ENCODE results near the gene FITM1. TPM values are rescaled to one million over a fixed set of nuclear protein-coding genes. Genes with fewer than 3 reads are reported as not detected.

The FITM1 gene
- total RNA-seq, 1 donor from 2014 or later, result 140 TPM

DNA sequence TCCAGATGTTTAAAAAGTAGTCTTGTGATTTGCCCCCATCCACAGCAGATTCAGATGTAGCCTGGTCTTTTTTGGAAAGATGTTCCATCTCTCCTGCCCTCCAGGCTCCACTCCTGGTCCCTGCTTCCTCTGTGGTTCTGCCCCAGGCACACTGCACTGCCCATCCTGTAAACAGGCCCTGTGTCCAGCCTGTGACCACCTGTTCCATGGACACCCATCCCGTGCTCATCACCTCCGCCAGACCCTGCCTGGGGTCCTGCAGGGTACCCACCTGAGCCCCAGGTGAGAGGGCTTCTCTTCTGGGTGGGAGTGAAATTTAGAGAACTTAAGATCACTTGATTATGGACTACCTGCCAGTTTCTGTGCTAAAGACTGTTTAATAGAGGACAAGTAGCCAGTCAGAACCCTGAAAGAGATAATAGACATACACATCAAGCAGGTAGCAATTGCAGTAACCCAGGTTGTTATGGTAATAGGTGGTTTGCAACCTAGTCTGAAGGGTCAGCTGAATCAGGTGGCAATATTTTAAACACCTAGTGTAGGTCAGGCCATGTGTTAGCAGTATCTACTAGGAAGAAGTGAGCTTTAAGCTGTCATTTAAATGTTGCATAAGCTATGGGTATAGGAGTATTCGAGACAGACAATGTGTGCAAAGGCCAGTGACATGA is 19.0 kb downstream of the FITM1 start:
- intact Hi-C loops (cut with micrococcal nuclease), result no loop called here
- no peak for DNase-seq
- no peak for ATAC-seq

DNA sequence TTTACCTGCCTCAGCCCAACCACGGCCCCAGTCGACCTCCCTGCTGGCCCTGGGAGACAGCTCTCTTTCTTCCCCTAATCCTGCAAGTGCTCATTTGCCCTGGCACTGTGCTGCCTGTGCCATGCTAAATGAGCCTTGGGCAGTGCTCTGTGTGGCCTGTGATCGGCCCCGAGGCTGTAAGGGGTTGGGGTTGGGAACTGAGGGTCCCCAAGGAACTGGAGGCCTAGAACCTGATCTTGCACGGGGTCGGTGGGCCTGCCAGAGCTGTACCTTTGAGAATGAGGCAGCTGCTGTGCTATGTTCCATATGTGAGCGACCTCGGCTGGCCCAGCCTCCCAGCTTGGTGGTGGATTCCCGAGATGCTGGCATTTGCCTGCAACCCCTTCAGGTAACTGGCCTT is 19.6 kb downstream of the FITM1 start:
- DNase-seq (no peak), ATAC-seq (no peak)
- intact Hi-C loops (cut with micrococcal nuclease), result no loop called here

DNA sequence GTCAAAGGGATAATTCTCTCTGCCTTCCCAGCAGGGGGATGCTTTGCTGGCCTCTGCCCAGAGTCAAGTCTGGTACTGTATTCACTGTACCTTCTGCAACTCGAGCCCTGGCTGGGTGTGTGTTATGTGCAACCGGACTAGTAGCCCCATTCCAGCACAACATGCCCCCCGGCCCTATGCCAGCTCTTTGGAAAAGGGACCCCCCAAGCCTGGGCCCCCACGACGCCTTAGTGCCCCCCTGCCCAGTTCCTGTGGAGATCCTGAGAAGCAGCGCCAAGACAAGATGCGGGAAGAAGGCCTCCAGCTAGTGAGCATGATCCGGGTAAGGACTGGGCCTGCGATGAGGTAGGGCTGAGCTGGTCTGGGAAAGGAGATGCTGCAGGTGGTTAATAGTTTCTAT is 20.1 kb downstream of the FITM1 start:
- DNase-seq, result no peak
- intact Hi-C loops (cut with micrococcal nuclease), result no loop called here
- ATAC-seq, result no peak

DNA sequence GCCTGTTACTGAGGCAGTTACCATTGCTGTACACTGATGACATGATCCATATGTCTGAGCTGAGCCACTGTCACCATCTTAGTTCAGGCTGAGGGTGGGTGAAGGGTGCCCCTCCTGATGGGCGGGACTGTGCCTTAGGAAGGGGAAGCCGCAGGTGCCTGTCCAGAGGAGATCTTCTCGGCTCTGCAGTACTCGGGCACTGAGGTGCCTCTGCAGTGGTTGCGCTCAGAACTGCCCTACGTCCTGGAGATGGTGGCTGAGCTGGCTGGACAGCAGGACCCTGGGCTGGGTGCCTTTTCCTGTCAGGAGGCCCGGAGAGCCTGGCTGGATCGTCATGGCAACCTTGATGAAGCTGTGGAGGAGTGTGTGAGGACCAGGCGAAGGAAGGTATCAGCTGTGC is 20.5 kb downstream of the FITM1 start:
- intact Hi-C loops (cut with micrococcal nuclease), result no loop called here
- no peak for ATAC-seq
- DNase-seq, result no peak

DNA sequence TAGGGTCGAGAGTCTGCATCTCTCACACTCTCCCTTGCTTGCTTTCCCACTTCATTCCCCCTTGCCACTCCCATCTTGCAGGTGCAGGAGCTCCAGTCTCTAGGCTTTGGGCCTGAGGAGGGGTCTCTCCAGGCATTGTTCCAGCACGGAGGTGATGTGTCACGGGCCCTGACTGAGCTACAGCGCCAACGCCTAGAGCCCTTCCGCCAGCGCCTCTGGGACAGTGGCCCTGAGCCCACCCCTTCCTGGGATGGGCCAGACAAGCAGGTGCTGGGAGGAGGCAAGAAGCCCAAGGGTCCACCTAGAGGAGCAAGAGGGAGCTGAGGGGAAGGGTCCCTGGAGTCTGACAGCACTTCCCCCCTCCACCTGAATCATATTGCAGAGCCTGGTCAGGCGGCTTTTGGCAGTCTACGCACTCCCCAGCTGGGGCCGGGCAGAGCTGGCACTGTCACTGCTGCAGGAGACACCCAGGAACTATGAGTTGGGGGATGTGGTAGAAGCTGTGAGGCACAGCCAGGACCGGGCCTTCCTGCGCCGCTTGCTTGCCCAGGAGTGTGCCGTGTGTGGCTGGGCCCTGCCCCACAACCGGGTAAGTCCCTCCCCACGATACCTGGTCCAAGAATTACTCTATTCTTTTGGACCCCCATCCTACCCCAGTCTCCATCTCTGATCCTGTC is 21.1 kb downstream of the FITM1 start:
- DNase-seq (no peak), ATAC-seq (no peak)
- intact Hi-C loops (cut with micrococcal nuclease), result no loop called here

DNA sequence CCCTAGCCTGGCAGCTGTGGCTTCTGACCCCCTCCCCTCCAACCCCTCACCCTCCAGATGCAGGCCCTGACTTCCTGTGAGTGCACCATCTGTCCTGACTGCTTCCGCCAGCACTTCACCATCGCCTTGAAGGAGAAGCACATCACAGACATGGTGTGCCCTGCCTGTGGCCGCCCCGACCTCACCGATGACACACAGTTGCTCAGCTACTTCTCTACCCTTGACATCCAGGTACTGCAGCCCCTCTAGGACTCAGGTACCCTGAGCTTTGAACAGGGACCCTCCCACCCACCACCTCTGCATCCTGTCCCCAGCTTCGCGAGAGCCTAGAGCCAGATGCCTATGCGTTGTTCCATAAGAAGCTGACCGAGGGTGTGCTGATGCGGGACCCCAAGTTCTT is 24.6 kb downstream of the FITM1 start:
- ATAC-seq, result no peak
- no peak for DNase-seq

DNA sequence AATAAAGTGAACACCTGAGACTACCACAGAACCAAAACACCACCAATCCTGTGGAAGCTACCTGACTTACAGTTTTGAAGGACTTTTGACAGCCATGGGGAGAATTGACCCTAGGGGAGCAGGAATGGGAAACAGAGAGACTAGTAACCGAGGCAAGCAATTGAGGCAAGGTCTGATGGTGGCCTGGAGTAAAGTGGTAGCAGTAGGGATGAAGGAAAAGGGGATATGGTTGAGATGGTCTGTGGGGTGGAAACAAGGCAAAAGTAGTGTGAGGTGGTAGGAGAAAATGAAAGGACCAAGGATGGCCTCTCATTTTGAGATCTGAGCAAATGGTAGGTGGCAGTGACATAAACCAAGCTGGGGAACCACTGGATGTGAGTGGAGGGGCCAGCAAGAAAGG is 26.4 kb downstream of the FITM1 start:
- ATAC-seq (no peak), DNase-seq (no peak)
- intact Hi-C loops (cut with micrococcal nuclease), result no loop called here

More for the DNA sequence above, 24.6 kb downstream of the FITM1 start:
- intact Hi-C loops (cut with micrococcal nuclease), result no loop called here

DNA sequence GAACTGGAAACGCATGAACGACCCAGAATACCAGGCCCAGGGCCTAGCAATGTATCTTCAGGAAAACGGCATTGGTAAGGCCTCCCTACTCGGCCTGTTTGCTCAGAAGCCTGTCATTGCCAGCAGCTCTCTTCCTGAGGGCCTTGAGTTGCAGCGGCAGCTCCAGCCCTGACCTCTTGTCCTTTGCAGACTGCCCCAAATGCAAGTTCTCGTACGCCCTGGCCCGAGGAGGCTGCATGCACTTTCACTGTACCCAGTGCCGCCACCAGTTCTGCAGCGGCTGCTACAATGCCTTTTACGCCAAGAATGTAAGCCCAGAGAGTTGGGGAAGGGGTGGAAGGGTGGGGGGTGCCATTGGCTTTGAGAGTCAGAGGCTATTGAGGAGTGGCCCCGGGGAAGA is 26.9 kb downstream of the FITM1 start:
- ATAC-seq (no peak), DNase-seq (no peak)
- intact Hi-C loops (cut with micrococcal nuclease), result no loop called here

DNA sequence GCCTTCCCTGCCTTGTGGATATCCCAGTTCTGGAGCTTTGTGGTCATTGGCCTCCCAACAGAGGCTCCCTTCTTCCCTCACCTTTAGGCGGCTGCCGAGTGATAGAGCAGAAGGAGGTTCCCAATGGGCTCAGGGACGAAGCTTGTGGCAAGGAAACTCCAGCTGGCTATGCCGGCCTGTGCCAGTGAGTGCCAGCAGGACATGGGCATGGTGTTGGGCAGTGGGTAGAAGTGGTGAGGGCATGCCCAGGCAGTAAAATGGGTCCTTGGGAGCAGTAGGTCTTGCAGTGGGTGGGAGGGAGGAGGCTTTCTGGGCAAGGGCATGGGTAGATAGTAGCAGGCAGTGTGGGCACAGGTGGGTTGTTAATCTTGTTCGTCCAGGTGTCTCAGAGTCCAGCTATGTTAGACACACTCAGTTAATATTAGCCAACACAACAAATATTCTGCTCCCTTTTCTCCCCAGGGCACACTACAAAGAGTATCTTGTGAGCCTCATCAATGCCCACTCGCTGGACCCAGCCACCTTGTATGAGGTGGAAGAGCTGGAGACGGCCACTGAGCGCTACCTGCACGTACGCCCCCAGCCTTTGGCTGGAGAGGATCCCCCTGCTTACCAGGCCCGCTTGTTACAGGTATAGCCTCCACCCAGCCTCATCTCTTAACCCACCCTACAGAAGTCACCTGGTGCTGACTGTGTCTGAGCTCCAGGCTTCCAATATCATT is 29.5 kb downstream of the FITM1 start:
- DNase-seq, result no peak
- no peak for ATAC-seq
- intact Hi-C loops (cut with micrococcal nuclease), result no loop called here

DNA sequence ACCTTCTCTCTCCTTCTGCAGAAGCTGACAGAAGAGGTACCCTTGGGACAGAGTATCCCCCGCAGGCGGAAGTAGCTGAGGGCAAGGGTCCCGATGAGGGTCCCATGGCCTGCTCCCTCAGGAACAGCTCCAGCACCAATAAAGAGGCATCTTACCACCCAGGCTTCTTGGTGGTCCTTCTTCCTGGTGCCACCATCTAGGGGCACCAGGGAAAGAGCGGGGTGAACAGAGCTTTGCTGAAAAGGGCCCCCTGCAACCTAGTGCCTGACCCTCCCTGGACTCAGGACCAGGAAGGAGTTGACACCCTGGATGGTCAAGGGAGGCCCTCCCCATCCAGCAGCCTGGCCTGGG is 30.0 kb downstream of the FITM1 start:
- ATAC-seq, result no peak
- intact Hi-C loops (cut with micrococcal nuclease), result no loop called here
- no peak for DNase-seq

DNA sequence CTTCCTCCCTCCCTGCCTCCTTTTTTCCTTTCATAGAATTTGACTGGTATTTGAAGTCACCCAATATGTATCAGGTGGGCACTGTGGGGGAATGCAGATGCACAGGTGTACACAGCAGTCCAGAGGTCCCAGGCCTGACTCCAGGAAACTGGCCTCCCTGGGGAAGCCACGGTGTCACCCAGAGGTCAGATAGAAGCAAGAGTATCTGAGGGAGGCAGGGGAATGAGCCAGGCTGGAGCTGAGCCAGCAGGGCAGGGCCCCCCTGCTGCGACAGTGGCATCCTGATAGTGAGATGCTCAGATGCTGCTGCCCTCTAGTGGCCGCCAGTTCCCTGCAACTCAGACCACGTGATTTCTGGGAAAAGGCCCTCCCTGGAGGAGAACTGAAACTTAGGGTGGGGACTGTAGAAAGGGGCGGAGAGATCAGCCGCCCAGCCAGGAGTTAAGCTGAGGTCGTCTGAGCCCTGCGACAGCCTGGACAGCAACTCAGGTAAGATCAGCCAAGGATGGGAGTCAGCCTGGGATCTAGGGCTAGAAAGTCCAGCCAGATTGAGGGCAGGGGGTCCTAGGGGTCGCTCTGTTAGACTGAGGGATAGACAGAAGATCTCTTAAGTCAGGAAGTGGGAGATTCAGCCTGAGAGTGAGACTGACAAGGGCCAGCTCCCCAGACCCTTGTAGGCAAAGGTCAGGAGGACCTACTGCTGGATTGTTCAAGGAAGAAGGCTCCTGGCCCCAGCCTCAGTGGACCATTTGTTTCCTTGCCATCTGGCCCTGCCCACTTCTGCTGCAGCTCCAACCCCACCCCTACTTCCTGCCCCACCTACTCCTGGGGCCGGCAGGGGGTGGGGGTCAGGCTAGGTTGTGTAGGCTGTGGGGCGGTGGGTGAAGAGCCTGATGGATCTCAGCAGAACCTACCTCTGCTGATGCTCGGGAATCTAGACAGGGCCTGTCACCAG is 30.7 kb downstream of the FITM1 start, which contains the start of gene IRF9:
Gene IRF9, plus strand, starts transcription at position 416 of the 955 bp plus-strand sequence. CDS start 880 bp downstream, outside the sequence.
- intact Hi-C loops (cut with micrococcal nuclease), result no loop called here
- peak; percentile 93 for ATAC-seq
- DNase-seq, result peak; percentile 97

DNA sequence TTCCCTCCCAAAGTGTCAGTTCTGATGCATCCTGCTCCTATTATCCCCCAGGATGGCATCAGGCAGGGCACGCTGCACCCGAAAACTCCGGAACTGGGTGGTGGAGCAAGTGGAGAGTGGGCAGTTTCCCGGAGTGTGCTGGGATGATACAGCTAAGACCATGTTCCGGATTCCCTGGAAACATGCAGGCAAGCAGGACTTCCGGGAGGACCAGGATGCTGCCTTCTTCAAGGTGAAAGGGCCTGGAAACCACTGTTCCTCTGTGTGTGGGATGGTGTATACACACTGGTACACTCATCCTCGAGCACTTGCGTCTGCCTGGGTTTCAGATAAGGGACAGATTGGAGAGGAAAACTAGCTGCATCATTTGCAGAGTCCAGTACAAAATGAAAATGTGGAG is 31.6 kb downstream of the FITM1 start:
- DNase-seq (no peak), ATAC-seq (no peak)
- intact Hi-C loops (cut with micrococcal nuclease), result no loop called here

DNA sequence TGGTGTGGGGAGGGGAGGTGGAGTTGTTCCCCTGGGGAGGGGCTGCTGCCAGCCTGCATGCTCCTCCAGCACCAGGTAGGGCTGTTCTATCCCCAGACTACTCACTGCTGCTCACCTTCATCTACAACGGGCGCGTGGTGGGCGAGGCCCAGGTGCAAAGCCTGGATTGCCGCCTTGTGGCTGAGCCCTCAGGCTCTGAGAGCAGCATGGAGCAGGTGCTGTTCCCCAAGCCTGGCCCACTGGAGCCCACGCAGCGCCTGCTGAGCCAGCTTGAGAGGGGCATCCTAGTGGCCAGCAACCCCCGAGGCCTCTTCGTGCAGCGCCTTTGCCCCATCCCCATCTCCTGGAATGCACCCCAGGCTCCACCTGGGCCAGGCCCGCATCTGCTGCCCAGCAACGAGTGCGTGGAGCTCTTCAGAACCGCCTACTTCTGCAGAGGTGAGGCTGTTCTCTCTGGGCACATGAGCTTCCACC is 34.1 kb downstream of the FITM1 start:
- DNase-seq (peak; percentile 18), ATAC-seq (no peak)
- intact Hi-C loops (cut with micrococcal nuclease), result no loop called here

DNA sequence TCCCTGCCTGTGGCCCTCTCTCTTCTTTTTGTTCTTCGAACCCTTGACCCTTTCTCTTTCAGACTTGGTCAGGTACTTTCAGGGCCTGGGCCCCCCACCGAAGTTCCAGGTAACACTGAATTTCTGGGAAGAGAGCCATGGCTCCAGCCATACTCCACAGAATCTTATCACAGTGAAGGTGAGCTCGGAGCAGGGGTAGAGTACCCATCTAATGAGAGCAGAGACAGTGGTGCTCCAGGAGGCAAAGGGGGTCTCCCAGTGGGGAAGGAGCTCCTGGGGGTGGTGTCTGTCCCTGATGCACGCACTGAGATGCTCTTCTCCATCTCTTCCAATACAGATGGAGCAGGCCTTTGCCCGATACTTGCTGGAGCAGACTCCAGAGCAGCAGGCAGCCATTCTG is 35.3 kb downstream of the FITM1 start:
- intact Hi-C loops (cut with micrococcal nuclease), result no loop called here
- ATAC-seq (no peak), DNase-seq (peak; percentile 13)

DNA sequence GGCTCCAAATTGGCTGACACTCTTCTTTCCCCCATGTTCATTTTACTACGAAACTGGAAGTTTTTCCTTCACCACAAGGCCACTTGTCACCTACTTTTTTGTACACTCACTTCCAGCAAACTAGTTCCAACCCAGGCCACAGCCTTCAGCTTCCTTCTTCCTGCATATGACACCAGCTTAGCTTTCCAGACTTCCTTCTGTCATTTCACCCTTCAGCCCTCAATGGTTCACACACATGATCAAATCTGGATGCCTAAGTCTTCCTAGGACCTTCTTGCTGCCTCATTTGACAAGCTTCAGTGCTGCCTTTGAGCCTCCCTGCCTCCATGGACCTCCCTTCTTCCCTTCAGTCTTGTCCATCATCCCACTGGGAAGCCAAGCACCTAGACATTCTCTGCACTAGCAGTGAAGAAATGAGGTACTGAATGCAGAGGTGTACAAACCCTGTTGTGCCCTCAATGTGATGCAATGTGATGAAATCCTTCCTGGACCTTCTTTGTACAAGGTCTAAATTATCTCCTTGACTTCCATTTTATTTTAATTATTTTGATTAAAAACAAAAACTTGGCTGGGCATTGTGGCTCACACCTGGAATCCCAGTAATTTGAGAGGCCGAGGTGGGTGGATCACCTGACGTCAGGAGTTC is 37.1 kb downstream of the FITM1 start:
- DNase-seq (no peak), ATAC-seq (no peak)
- intact Hi-C loops (cut with micrococcal nuclease), result no loop called here

DNA sequence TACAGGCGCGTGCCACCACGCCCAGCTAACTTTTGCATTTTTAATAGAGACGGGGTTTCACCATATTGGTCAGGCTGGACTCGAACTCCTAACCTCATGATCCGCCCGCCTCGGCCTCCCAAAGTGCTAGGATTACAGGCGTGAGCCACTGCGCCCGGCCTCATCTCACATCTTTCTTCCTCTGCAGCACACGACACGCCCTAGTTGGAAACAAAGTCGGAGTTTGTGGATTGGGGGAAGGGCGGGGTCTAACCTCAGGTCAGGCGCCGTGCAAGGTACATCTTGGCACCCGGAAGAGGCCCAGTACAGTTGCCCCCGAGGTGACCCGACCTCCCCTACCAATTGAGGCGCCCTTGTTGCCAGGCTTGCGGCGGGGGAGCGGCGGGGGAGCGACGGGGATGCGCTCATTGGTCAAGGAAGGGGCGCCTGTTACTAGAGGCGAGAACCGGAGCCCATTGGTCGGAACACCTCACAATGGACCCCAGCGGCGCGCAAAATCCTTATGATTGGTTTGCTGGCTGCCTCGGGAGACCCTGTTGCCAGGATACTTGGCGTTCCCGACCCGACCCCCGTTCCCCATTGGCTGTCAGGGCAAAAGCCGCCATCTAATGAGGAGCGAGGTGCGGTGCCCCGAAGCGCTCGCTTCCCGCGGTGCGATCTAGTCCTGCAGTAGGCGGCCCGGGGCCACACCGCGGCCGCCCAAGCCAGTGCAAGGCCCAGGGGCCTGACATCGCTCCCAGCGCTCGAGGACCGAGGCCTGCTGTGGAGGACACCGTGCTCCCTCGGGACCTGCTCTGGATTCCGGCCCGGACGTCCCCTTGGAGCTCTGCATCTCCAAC is 41.2 kb downstream of the FITM1 start, which contains the start of gene REC8:
Gene REC8, plus strand, starts transcription at position 659 of the 839 bp plus-strand sequence. CDS start 473 bp downstream, outside the sequence.
- intact Hi-C loops (cut with micrococcal nuclease), result no loop called here
- DNase-seq, result peak; percentile 73
- ATAC-seq, result peak; percentile 78

DNA sequence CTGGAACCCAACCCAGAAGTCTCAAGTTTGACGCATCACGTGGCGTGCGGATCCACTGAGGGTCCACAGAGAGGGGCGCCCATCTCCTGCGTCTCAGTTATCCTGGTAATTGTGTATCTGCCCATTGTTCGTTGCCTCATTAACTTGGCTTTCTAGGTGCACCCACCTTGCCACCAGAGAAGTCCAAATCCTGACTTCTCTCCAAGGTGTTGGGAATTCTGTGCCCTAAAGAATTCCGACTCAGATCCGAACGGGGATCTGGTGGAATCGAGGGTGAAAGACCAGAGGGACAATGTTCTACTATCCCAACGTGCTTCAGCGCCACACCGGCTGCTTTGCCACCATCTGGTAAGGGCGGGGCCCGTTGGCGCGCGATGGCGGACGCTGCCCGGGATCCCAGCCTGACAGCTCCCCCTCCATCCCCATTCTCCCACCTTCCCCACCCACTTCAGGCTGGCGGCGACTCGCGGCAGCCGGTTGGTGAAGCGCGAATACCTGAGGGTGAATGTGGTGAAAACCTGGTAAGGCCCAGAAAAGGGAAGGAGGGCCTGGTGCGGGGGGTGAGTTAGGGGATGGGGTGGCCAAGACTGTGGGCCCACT is 41.9 kb downstream of the FITM1 start:
- intact Hi-C loops (cut with micrococcal nuclease), result no loop called here

More for the DNA sequence above, 41.9 kb downstream of the FITM1 start:
- no peak for ATAC-seq
- no peak for DNase-seq

Measured in left ventricle myocardium superior (tissue), 1 donor.